Upper lobe of right lung (tissue), 1 donor: ENCODE results near the gene PDLIM4. TPM values are rescaled to one million over a fixed set of nuclear protein-coding genes. Genes with fewer than 3 reads are reported as not detected.

Source experiments
- ATAC-seq: fragments of 200-7000 bp; cut with Tn5 transposase; one replicate; pipeline ENCODE4 v1.9.1; 2020; ENCODE audit warnings: mild to moderate bottlenecking, moderate library complexity
- DNase-seq: peaks from one replicate; pipeline ENCODE4 v3.0.0-alpha.2; 2020
- H3K27ac ChIP-seq: fragments of 200-600 bp; one replicate; pipeline ENCODE4 v1.8.0; 2022
- H3K27me3 ChIP-seq: fragments of 200-600 bp; one replicate; pipeline ENCODE4 v1.8.0; 2022; ENCODE audit warnings: mild to moderate bottlenecking
- H3K36me3 ChIP-seq: fragments of 200-600 bp; one replicate; pipeline ENCODE4 v1.8.0; 2022
- H3K4me1 ChIP-seq: fragments of 200-600 bp; one replicate; pipeline ENCODE4 v1.8.0; 2022
- H3K4me3 ChIP-seq: fragments of 200-600 bp; one replicate; pipeline ENCODE4 v1.8.0; 2022; ENCODE audit warnings: mild to moderate bottlenecking
- H3K9me3 ChIP-seq: fragments of 200-600 bp; one replicate; pipeline ENCODE4 v1.8.0; 2022
- intact Hi-C: fragments of 100-400 bp; cut with DNase I; formaldehyde crosslinking; loops from one replicate; pipeline ENCODE4 v1.11.0; 2022
- total RNA-seq: library from RNA; stranded (reverse); fragmentation: NEBNext Ultra II Directional; extraction: Animal tissue kit (Norgen Biotek cat#: 25700); gene quantifications from one replicate; pipeline ENCODE4 v1.2.1, GENCODE V29; 2021
- TF ChIP-seq, protein P1 (sequence below): fragments of 200-600 bp; IDR thresholded peaks from one replicate; pipeline ENCODE4 v1.8.0; 2022; ENCODE audit warnings: antibody characterized with exemption
- donor health status: DM: no; HTN: yes; CAD: no; lungs with severe emphysema.

The PDLIM4 gene
- total RNA-seq, 1 donor from 2014 or later = 7.4 TPM

GRCh38 chr5:132228241-132229035 is 29.1 kb upstream of the PDLIM4 start:
- H3K36me3 ChIP-seq = no peaks in the 10 kb centered on the region
- peaks cover 19% of the 10 kb centered on the region for H3K4me1 ChIP-seq
- TF ChIP-seq, protein P1, sequence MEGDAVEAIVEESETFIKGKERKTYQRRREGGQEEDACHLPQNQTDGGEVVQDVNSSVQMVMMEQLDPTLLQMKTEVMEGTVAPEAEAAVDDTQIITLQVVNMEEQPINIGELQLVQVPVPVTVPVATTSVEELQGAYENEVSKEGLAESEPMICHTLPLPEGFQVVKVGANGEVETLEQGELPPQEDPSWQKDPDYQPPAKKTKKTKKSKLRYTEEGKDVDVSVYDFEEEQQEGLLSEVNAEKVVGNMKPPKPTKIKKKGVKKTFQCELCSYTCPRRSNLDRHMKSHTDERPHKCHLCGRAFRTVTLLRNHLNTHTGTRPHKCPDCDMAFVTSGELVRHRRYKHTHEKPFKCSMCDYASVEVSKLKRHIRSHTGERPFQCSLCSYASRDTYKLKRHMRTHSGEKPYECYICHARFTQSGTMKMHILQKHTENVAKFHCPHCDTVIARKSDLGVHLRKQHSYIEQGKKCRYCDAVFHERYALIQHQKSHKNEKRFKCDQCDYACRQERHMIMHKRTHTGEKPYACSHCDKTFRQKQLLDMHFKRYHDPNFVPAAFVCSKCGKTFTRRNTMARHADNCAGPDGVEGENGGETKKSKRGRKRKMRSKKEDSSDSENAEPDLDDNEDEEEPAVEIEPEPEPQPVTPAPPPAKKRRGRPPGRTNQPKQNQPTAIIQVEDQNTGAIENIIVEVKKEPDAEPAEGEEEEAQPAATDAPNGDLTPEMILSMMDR = no peak
- no peak for ATAC-seq
- H3K9me3 ChIP-seq = no peaks in the 10 kb centered on the region
- H3K27ac ChIP-seq = peak overlapping the region; percentile 87
- H3K4me3 ChIP-seq = peak overlapping the region; percentile 87
- no peaks in the 10 kb centered on the region for H3K27me3 ChIP-seq
- intact Hi-C loops = no loop called here
- peak; percentile 45 for DNase-seq

- H3K36me3 ChIP-seq = no peaks in the 10 kb centered on the region
- H3K27ac ChIP-seq = no peak overlapping the region
- H3K27me3 ChIP-seq = no peaks in the 10 kb centered on the region
- intact Hi-C loops = no loop called here
- no peaks in the 10 kb centered on the region for H3K9me3 ChIP-seq
- DNase-seq = peak; percentile 25
- peaks cover 19% of the 10 kb centered on the region for H3K4me1 ChIP-seq
- ATAC-seq = no peak
- TF ChIP-seq, protein P1 = no peak
- H3K4me3 ChIP-seq = no peak overlapping the region
Observed at GRCh38 chr5:132229236-132229635, 28.3 kb upstream of the PDLIM4 start.

DNA sequence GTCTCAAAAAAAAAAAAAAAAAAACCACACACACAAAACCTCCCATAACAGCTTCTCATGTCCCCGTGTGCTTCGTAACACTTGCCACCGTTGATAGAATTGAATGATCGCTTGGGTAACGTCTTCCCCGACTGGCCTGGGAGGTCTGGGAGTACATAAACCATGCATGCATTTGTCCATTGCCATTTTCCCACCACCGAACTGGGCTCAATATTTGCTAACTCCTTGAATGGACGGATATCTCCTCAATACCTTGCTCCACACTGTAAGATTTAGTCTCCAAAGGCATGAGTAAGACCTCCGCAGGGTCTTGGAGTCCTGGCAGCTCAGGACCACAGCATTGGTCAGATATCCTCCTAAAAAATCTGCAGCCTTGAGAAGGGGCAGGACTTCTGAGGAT is 26.6 kb upstream of the PDLIM4 start:
- ATAC-seq (no peak), DNase-seq (no peak)
- intact Hi-C loops = no loop called here

DNA sequence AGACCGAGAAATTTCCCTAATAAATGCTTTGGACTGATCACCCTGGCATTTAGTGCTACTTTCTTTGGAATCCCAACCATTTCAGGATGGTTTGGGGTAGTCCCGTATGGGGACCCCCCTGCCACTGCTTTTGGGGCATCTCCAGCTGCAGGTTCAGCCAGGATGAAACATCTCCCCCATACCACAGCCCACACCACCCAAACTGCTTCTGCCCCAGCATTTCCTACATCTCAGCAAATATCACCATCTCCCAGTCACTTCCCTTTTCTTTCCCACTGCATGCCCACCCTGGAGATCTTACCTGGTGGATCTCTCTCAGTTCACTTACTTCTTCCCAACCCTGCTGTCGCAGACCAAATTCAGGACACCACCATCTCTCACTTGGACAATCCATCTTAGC is 25.0 kb upstream of the PDLIM4 start:
- intact Hi-C loops = no loop called here
- peak; percentile 31 for DNase-seq

More for the DNA sequence above, 26.6 kb upstream of the PDLIM4 start:
- TF ChIP-seq, protein P1 = no peak
- H3K4me3 ChIP-seq = no peak overlapping the region
- H3K27ac ChIP-seq = no peak overlapping the region
- H3K4me1 ChIP-seq = peaks cover 8% of the 10 kb centered on the region
- H3K9me3 ChIP-seq = no peaks in the 10 kb centered on the region
- H3K36me3 ChIP-seq = no peaks in the 10 kb centered on the region
- no peaks in the 10 kb centered on the region for H3K27me3 ChIP-seq

DNA sequence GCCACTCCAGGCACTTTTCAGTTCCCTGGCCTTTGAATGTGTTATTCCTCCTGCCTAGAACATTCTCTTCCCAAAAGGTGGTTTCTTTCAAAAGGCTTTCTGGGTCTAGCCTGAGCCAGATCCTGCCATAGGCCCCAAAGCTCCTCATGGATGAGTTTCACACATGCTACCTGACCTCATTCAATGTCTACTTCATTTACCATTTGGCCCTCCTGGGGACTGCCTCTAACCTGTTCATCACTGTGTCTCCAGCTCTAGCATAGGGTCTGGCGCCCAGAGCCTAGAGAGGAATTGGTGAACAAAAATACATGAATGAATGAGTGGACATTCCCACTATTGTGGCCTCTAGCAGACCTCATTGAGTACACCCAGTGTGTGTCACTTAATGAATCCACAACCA is 24.4 kb upstream of the PDLIM4 start:
- TF ChIP-seq, protein P1 = no peak
- H3K27me3 ChIP-seq = no peaks in the 10 kb centered on the region
- intact Hi-C loops = no loop called here
- H3K9me3 ChIP-seq = no peaks in the 10 kb centered on the region
- no peaks in the 10 kb centered on the region for H3K4me1 ChIP-seq
- ATAC-seq = no peak
- H3K4me3 ChIP-seq = no peak overlapping the region
- H3K27ac ChIP-seq = no peak overlapping the region
- peak; percentile 28 for DNase-seq
- no peaks in the 10 kb centered on the region for H3K36me3 ChIP-seq

More for the DNA sequence above, 25.0 kb upstream of the PDLIM4 start:
- H3K27me3 ChIP-seq = no peaks in the 10 kb centered on the region
- no peaks in the 10 kb centered on the region for H3K4me1 ChIP-seq
- H3K9me3 ChIP-seq = no peaks in the 10 kb centered on the region
- TF ChIP-seq, protein P1 = no peak
- H3K4me3 ChIP-seq = no peak overlapping the region
- ATAC-seq = no peak
- H3K27ac ChIP-seq = no peak overlapping the region
- no peaks in the 10 kb centered on the region for H3K36me3 ChIP-seq
